Stimulated activated CD8-positive, alpha-beta memory T cell treated with anti-CD3 and anti-CD28 coated beads, Interleukin-7, amount 100 ng/mL, for 24 hours (primary cell): ENCODE data around the gene U2SURP.
"Not testable (repeated sequence)": the region's sequence is repeated elsewhere in the genome, so short reads cannot be mapped to it uniquely, and the experiment has no call there.

Source experiments
- DNase-seq: peaks from one replicate; pipeline ENCODE4 v3.0.0-alpha.2; 2020; ENCODE audit warnings: low read depth

U2SURP gene

DNA sequence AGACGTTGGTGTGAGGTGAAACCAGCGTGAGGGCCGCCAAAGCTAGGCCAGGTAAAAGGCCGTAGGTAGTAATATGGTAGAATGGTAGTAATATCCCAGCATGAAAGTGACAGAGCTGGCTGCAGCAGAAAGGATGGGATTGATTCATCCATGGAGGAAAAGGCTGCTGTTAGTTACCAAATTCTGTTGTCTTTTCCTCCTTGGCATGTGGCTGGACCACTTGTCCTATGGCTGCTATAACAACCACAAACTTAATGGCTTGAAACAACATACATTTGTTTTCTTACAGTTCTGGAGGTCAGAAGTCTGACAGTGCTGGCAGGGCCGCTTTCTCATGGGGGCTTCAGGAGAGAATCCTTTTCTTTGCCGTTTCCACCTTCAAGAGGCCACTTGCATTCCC lies 70.4 kb downstream of the U2SURP start:
- no peak for DNase-seq

DNA sequence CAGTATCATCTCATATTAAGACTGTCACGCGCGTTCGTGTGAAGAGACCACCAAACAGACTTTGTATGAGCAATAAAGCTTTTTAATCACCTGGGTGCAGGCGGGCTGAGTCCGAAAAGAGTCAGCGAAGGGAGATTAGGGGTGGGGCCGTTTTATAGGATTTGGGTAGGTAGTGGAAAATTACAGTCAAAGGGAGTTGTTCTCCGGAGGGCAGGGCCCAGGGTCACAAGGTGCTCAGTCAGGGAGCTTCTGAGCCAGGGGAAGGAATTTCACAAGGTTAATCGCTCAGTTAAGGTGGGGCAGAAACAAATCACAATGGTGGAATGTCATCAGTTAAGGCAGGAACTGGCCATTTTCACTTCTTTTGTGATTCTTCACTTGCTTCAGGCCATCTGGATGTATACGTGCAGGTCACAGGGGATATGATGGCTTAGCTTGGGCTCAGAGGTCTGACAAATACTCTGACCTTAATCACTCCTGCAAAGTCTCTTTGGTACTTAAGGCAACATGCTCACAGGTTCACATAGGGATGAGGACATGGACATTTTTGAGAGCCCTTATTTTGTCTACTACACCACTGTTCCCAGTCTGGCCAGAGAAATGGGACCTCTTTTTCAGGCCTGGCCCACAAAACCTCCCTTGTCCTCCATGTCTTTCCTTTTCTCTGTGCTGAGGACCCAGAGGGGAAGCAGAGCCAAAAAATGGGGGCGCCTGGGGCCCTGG lies 71.1 kb downstream of the U2SURP start:
- DNase-seq = not testable (repeated sequence)

DNA sequence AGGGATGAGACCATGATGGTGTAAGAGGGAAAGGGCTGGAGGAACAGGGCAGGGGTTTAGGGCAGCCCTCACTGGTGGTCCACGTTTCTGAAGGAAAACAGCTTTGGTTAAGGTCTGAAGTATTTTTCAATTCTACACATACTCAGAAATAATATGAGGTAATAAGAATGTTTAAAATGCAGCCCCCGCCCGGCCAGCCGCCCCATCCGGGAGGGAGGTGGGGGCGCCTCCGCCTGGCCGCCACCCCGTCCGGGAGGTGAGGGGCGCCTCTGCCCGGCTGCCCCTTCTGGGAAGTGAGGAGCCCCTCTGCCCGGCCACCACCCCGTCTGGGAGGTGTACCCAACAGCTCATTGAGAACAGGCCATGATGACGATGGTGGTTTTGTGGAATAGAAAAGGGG lies 72.2 kb downstream of the U2SURP start:
- not testable (repeated sequence) for DNase-seq

DNA sequence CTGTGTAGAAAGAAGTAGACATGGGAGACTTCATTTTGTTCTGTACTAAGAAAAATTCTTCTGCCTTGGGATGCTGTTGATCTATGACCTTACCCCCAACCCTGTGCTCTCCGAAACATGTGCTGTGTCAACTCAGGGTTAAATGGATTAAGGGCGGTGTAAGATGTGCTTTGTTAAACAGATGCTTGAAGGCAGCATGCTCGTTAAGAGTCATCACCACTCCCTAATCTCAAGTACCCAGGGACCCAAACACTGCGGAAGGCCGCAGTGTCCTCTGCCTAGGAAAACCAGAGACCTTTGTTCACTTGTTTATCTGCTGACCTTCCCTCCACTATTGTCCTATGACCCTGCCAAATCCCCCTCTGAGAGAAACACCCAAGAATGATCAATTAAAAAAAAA lies 72.6 kb downstream of the U2SURP start:
- not testable (repeated sequence) for DNase-seq

DNA sequence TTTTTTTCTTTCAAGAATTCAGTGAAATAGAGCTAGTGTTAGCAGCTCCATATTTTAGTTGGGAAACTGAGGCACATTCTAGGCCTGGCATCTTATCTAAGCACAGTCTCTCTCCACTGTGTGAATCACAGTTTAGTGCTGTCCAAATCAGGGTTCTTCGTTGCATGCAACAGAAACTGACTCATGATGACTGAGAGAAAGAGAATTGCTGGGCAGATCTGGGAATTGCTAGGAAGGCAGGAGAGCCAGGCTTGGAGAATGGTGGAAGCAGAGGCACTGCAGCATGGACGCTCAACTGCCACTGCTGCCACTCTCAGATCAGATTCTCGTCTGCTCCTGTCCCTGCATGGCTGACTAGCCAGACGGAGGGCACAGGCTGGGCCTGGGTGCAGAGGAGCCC lies 77.5 kb downstream of the U2SURP start:
- DNase-seq = no peak

DNA sequence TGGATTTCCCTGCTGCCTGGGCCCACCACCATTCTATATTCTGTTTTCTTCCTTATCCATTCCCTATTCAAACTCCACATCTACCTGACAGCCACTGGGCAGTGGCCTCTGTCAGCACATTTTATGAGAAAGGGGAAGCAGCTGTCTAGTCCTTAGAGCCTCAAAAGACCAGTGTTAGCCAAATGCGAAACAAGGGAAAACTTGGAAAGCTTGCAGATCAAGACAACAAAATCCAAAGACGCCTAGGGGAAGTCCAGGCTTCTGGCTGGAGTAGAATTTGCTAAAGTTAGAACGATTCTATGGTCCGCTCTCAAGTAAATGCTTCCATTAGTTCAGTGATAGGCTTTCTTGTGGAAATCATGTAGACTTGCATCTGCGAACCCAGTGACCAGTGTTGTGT lies 78.8 kb downstream of the U2SURP start:
- no peak for DNase-seq

DNA sequence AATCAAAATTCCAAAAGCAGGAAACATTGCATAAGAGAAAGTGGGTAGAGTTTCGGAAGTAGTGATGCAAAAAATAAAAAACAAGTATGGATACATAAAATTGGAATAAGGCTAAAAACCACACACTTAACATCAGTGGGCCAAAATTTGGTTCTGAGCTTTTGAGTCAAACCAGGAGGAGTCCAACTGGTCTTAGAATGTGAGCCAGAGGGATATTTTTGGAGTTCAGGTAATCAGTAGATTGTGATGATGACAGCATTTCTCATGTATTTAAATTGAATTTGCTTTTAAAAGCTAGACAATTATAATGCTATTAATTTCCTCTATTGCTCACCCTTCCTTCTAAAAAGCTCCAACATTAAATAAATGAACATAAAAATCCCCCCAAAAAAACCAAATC lies 80.0 kb downstream of the U2SURP start:
- no peak for DNase-seq

DNA sequence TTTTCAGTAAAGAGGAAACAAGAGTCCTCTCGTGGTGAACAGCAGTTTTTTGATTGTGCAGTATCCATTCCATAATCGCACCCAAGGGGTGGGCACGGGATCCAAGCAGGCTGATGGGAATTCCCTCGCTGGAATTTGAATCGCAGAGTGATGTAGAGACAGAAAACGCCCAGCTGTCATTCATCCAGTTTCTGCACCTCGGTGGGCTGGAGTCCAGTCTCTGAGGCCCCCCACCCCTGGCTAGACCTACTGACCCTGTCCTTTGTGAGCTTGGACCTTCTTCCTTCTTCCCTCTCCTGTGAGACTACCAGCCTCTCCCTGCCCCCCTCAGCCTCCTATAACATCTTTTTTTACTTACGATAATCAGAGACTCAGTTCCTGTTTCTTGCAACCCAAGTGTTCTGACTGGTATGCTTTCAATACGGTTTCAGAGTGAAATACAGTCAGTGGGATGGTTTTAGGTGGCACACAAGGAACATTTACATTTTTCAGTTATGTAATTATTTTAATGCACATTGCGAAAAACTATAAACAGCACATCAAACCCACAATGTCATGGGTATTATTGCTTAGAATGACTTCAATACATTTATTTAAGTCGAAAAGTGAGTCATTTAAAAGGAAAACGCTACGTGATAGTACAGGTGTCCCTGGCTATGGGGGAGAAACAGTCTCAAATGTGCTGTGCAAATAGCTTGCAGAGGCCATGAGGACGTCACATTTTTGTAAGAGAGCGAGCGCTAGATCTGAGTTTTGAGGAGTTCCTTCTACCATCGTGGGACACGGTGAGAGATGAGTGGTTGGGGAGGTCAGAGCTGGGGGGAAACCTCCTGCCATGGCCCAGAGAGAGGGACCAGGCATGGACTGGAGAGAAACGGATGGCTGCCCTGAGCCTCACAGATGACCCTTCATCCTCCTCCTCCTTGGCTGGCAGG lies 80.7 kb downstream of the U2SURP start:
- DNase-seq = no peak

DNA sequence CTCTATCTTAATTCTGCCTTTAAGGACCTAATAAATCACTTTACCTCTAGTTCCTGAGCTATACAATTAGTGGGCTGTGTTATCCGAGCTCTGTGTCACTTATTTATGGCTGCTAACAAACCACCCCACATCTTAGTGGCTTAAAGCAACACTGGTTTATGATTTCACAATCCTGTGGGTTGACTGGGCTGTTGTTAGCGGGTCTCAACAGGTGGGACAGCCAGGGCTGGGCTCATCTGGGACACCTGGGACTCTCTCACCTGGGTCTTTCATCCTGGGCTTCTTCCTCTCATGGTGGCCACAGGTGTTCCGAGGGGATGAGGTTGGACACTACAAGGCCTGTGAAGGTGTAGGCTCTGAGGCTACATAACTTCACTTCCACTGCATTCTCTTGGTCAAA lies 82.4 kb downstream of the U2SURP start:
- DNase-seq = no peak

DNA sequence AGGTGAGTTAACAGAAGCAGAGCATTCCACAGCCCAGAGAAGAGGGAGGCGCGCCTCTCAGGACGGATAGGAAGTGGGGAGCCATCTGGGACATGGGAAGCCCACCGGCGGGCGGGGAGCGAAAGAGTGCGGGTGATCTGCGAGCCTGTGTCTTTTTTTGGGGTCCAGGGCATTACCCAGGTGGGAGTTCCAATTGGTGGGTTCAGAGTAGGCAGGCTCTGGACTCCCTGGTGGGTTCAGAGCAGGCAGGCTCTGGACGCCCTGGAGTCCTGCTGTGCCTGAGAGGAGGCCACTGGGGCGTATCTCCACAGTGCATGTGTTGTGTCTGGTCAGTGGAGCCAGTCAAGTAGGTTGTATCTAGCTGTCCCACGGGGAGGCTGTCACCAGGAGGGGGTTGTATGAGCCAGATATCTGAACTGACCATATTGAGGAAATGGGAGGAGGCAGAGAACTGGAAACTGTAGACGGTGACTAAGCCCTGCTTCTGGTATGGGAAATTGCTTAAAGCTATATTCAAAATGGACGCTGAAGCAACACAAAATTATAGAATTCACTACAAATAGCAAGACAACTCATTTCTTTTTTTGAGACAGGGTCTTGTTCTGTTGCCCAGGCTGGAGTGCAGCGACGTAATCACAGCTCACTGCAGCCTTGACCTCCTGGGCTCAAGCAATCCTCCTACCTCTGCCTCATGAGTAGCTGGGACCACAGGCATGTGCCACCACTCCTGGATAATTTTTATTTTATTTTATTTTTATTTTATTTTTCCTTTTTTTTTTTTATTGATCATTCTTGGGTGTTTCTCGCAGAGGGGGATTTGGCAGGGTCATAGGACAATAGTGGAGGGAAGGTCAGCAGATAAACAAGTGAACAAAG lies 83.7 kb downstream of the U2SURP start:
- no peak for DNase-seq

DNA sequence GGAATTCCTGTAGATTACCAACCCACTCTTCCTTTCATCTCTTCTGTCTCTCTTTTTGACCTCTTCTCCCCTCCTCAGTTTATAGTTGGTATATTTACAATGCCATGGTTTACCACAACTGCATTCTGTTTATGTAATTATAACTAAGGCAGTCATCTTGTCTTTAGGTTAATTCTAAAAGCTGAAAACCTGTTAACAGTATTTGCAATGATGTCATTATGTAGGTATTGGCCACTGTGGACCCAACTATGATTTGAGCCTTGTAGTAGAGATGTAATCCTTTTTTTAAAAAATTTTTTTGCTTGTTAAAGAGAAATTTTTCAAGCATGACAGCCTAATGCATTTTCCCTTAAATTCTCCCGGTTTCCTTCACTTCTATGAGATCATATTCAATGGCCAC lies 87.5 kb downstream of the U2SURP start:
- no peak for DNase-seq

DNA sequence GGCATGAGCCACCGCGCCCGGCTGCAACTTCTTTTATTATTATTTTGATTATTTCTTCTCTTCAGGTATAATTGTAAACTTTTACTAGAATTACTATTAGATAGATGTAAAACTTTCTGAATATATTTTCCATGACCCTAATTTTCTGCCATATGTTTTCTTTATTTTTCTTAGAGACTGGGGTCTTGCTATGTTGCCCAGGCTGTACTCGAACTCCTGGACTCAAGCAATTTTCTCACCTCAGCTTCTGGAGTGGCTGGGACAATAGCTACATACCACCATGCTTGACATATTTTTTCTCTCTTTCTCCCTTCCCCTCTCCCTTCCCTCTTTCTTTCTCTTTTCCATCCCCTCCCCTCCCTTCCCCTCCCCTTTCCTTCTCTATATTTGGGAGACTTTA lies 88.6 kb downstream of the U2SURP start:
- no peak for DNase-seq

DNA sequence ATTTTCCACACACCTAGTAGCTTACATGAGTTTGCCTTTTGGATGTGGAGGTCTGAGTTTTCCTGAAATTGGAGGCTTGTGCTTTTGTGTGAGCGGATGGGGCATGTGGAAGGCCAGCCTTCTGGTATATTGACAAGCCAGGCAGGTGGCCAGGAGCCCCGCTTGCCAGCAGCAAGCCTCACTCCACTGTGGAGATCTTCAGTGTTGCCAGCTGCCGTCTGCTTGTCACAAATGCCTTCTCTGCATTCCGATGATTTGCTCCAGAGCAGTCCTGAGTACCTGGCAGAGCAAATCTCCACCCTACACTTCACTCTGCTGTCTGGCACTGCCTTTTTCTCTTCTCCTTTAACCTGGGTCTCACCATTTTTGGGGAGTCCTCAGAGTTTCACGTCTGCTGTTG lies 89.1 kb downstream of the U2SURP start:
- no peak for DNase-seq

DNA sequence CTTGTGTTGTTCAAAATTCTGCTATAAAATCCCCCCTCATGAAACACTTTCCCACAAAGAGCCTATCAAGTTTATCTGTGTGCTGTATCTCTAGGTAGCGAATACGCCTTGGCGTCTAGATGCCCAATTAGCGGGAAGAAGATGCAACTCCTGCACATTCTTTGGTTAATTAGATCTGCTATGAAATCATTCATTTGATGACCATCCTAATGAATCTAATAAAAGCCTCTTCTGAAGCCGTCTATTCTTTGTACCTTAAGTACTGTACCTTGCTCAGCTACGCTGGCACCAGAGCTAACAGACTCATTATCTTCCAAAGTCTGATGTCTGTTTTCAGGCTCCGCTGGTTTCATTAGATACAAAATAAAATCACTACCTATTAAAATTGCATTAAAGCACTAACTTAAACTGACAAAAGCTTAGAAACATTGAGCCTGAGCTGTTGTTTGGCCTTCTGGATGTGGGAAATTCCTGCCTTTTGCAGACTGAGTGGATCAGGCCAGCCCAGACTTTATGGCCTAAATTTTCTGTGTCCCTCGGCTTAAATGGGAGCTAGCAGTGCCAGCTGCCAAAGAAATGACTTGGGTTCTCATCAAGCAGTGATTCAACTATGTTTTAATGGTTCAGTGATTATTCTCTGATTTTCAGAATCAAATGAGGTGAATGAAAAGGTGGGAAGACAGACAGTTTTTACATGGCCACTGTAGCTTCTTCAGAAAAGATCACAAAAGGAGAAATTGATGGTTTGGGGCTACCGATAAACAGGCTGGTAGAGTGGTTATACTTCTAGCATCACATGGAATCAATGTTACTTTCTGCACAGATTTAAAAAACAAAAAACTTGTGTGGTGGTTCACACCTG lies 89.8 kb downstream of the U2SURP start:
- DNase-seq = no peak

DNA sequence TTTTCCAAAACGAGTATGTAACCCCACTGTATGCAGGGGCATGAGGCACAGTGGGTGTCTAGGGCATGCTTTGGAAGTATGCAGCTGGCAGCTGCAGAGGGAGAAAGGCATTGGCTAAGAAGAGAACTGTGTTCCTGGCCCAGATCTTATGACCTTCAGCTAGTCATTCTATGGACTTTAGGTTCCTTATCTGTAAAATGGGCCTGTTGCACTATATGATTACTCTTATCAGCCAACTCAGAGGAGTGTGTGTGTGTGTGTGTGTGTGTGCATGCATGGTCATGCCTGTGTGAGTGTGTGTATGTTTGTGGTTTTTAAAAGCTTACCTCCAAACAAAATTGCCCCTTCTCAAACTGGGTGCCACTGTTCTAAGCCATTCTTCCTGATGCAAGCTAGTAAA lies 90.8 kb downstream of the U2SURP start:
- no peak for DNase-seq

DNA sequence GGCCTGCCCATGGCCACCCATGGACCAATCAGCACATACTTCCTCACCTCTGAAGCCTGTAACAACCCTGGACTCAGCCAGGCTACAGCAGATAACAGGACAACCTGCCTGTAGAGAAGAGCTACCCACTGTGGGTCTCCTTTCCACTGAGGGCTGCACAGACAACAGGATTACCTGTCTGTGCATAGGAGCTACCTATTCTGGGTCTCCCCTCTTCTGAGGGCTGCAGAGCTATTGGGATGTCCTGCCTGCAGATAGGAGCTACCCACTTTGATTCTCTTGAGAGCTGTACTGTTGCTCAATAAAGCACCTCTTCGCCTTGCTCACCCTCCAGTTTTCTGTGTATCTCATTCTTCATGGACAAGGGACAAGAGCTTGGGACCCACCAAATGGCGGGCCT lies 94.4 kb downstream of the U2SURP start:
- no peak for DNase-seq

DNA sequence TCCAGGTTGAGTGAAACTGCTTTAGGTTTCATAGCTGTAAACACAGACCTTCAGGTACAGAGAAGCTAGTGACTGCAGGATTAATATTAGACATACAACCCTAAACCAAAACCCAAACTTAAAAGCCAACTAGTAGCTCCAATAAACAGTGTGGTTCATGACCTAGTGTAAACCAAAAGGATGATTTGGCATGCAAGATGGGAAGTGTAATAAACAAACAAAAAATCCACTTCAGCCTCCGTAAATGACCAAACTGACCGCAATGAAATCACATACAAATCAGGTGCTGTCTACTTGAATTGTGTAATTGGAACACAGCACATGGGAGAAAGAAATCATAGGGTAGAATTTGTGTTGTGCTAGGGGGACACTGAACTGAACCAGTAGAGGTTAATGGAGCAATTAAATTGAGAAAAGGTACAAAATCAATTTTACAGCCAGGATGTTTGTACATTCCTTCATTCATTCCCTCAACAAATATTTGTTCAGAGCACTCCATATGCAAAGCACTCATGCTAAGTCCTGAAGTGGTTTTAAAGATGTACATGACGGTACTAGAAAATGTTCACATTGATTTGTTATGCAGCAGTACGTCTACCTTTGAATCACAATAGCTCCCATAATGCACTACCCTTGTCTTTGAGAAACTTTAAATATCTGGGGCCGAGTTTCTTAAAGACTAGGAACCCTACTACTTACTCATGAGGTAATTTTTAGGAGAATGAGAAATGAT lies 96.8 kb downstream of the U2SURP start:
- DNase-seq = no peak

DNA sequence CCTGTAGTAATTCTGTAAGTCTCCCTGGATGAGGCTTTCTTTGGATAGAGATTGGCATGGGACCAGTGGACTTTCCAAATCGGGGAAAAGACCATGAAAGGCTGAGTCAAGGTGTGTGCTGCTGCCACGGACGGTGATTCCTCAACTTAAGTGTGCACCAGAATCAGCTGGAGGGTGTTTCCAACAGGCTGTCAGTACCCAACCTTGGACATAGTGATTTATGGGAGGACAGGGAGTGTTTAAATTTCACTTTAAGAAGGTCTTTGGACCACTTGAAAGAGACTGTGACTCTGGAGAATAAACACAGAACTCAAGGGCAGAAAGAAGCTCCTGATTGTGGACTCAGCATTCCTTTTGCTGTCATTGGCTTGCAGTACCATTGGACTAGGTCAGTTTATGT lies 97.8 kb downstream of the U2SURP start:
- no peak for DNase-seq

DNA sequence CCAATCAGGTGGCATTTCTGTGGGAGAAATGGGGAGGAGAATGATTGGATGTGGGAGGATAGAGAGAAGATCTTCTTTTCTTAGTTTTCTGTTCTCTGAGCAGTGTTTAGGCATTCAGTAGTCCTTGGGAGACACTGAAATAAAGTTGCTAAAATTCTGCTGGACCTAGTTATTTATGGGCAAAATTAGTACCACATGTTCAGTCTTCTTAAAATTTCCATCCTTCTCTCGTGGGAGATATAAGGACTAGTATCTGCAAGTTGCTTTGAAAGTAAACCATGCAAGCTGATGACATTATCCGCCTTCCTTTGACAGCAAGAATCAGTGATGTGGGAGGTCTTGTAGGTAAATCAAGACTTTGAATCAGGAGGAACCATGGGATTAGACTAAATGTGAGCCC lies 98.3 kb downstream of the U2SURP start:
- no peak for DNase-seq

DNA sequence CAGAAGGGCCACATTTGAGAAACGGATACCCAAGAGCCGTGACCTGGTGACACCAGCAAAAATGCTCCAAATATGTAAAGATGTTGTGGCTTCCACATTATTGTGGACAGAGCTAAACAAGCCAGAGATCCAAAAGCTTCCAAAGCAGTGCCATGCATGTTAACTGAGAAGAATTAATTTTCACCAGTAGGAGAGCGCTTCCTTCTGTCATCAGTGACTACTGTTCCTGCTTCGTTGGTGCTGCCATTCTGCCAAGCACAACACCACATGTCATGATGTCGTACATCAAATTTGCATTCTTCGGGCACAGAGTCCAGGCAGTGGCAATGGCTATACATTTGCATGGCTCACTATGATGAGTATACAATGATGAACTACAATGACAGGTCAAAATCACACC lies 99.1 kb downstream of the U2SURP start:
- no peak for DNase-seq
